Measurements from ENCODE around the gene PGGHG.

DNA sequence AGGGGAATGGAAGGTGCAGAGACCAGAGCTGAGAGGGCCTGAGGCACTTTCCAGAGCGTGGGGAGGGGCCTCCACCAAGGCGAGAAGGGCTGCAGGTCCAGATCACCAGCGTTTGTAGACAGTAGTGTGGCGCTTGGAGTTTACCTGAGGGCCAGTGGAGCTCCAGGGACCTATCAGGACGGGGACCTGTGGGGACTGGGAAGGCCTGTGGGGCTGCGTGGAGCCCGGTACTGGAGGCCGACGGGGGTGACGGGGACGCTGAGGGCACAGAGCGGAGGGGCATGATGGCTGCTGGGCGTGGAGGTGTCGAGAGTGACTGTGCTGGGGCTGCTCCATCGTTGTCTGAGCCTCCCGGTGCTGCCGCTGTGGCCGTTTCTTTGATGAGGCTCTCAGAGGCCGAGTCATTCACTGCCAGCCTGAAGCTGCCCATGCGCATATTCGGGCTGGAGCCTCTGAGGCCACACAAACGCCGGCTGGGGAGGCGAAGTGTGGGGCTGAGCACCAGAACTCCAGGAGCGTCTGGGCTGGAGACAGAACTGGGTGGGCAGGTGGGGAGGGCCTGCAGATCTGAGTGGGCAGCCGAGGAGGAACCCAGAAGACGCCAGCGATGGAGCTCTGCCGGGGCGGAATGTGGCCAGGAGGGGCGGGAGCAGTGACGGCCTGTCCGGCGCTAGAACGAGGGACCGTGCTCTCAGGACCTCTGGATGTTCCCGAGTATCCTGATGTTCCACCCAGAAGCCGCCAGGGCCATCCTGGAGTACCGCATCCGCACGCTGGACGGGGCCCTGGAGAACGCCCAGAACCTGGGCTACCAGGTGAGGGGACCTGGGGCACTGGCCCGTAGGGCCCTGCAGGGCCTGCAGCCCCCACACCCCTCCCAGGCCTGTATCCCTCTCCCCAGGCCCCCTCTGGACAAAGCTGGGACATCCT, 2.6 kb downstream of the PGGHG start:
- TF ChIP-seq, protein P1, sequence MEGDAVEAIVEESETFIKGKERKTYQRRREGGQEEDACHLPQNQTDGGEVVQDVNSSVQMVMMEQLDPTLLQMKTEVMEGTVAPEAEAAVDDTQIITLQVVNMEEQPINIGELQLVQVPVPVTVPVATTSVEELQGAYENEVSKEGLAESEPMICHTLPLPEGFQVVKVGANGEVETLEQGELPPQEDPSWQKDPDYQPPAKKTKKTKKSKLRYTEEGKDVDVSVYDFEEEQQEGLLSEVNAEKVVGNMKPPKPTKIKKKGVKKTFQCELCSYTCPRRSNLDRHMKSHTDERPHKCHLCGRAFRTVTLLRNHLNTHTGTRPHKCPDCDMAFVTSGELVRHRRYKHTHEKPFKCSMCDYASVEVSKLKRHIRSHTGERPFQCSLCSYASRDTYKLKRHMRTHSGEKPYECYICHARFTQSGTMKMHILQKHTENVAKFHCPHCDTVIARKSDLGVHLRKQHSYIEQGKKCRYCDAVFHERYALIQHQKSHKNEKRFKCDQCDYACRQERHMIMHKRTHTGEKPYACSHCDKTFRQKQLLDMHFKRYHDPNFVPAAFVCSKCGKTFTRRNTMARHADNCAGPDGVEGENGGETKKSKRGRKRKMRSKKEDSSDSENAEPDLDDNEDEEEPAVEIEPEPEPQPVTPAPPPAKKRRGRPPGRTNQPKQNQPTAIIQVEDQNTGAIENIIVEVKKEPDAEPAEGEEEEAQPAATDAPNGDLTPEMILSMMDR (IDR thresholded peaks at IDR 0.05), result no peak
- TF ChIP-seq EZH2 (IDR thresholded peaks at IDR 0.05), result no peak
- no peak for TF ChIP-seq EZH2phosphoT487 (IDR thresholded peaks at IDR 0.05)
